Measurements from ENCODE around the gene MED12L. TPM values are rescaled to one million over a fixed set of nuclear protein-coding genes. Genes with fewer than 3 reads are reported as not detected.

The MED12L gene
- total RNA-seq, 4 donors from 2014 or later: 0.51 to 12.7 (median 3.1) TPM

- Histone ChIP-seq H3K36me3 (no peaks in the 10 kb centered on the region), H3K27ac (no peak overlapping the region), H3K4me3 (no peak overlapping the region), H3K4me1 (no peaks in the 10 kb centered on the region), H3K9me3 (no peaks in the 10 kb centered on the region), H3K27me3 (no peaks in the 10 kb centered on the region)
- intact Hi-C loops (cut with DNase I; ENCODE audit: low total_unique reads): no loop called here
- TF ChIP-seq POLR2A (IDR thresholded peaks at IDR 0.05): no peak
- no peak for TF ChIP-seq CTCF (IDR thresholded peaks at IDR 0.05)
- DNase-seq: no peak
These were observed 124.2 kb downstream of the MED12L start for GRCh38 chr3:151209654-151210053.

- H3K9me3 ChIP-seq: no peaks in the 10 kb centered on the region
- H3K36me3 ChIP-seq: no peaks in the 10 kb centered on the region
- intact Hi-C loops (cut with DNase I; ENCODE audit: low total_unique reads): no loop called here
- no peak overlapping the region for H3K4me3 ChIP-seq
- no peaks in the 10 kb centered on the region for H3K4me1 ChIP-seq
- H3K27ac ChIP-seq: no peak overlapping the region
- no peaks in the 10 kb centered on the region for H3K27me3 ChIP-seq
- DNase-seq: no peak
- TF ChIP-seq POLR2A (IDR thresholded peaks at IDR 0.05): no peak
- TF ChIP-seq CTCF (IDR thresholded peaks at IDR 0.05): no peak
These were observed 125.4 kb downstream of the MED12L start for GRCh38 chr3:151210676-151211381.

- H3K9me3 ChIP-seq: no peaks in the 10 kb centered on the region
- no peak overlapping the region for H3K27ac ChIP-seq
- no peak for DNase-seq
- no peak overlapping the region for H3K4me3 ChIP-seq
- peaks cover 0 to 8% of the 10 kb centered on the region in 2 donors for H3K4me1 ChIP-seq
- intact Hi-C loops (cut with DNase I; ENCODE audit: low total_unique reads): no loop called here
- no peaks in the 10 kb centered on the region for H3K36me3 ChIP-seq
- TF ChIP-seq POLR2A (IDR thresholded peaks at IDR 0.05) (no peak), CTCF (IDR thresholded peaks at IDR 0.05) (no peak)
- H3K27me3 ChIP-seq: no peaks in the 10 kb centered on the region
These were observed 127.7 kb downstream of the MED12L start for GRCh38 chr3:151213151-151213550.

GRCh38 chr3:151213881-151214280 lies 128.4 kb downstream of the MED12L start:
- intact Hi-C loops (cut with DNase I; ENCODE audit: low total_unique reads): no loop called here
- H3K4me1 ChIP-seq: peaks cover 0 to 8% of the 10 kb centered on the region in 2 donors
- no peak overlapping the region for H3K27ac ChIP-seq
- DNase-seq: no peak
- TF ChIP-seq CTCF (IDR thresholded peaks at IDR 0.05): no peak
- no peak for TF ChIP-seq POLR2A (IDR thresholded peaks at IDR 0.05)
- no peaks in the 10 kb centered on the region for H3K9me3 ChIP-seq
- H3K27me3 ChIP-seq: no peaks in the 10 kb centered on the region
- H3K36me3 ChIP-seq: no peaks in the 10 kb centered on the region
- H3K4me3 ChIP-seq: no peak overlapping the region

GRCh38 chr3:151214459-151214858 lies 129.0 kb downstream of the MED12L start:
- H3K27ac ChIP-seq: no peak overlapping the region
- intact Hi-C loops (cut with DNase I; ENCODE audit: low total_unique reads): no loop called here

More at GRCh38 chr3:151214459-151214858, 129.0 kb downstream of the MED12L start:
- Histone ChIP-seq H3K9me3 (no peaks in the 10 kb centered on the region), H3K4me3 (no peak overlapping the region), H3K36me3 (no peaks in the 10 kb centered on the region), H3K4me1 (peaks cover 0 to 8% of the 10 kb centered on the region in 2 donors), H3K27me3 (no peaks in the 10 kb centered on the region)
- DNase-seq: no peak
- TF ChIP-seq CTCF (IDR thresholded peaks at IDR 0.05) (no peak), POLR2A (IDR thresholded peaks at IDR 0.05) (no peak)
